GM23248 (cell line): ENCODE data around the gene CHCHD2. TPM values are rescaled to one million over a fixed set of nuclear protein-coding genes. Genes with fewer than 3 reads are reported as not detected.
A peak's percentile ranks its signal among the peaks of the same experiment; 100 is the strongest.

Source experiments
- DNase-seq: peaks from one replicate; pipeline ENCODE4 v3.0.0-alpha.2; 2015
- H2AFZ ChIP-seq: fragments of 200-600 bp; sonication (generic); 2 replicates; pipeline ENCODE4 v1.6.1; 2016; ENCODE audit warnings: antibody characterized with exemption
- H3F3A ChIP-seq: fragments of 200-600 bp; sonication (generic); 2 replicates; pipeline ENCODE4 v1.6.1; 2016; ENCODE audit warnings: mild to moderate bottlenecking, antibody characterized with exemption, mixed run types; ENCODE audit not compliant: insufficient read depth
- H3K27ac ChIP-seq: fragments of 200-600 bp; sonication (generic); 2 replicates; pipeline ENCODE4 v1.5.1; 2016; ENCODE audit warnings: mild to moderate bottlenecking
- H3K27me3 ChIP-seq: fragments of 200-600 bp; sonication (generic); replicated peaks from 2 replicates; pipeline ENCODE4 v1.6.1; 2016; ENCODE audit warnings: mild to moderate bottlenecking; ENCODE audit not compliant: insufficient read depth
- H3K36me3 ChIP-seq: fragments of 200-600 bp; sonication (generic); 2 replicates; pipeline ENCODE4 v1.6.1; 2016; ENCODE audit warnings: low read depth, mild to moderate bottlenecking
- H3K4me1 ChIP-seq: fragments of 200-600 bp; sonication (generic); 2 replicates; pipeline ENCODE4 v1.6.1; 2016; ENCODE audit warnings: mild to moderate bottlenecking; ENCODE audit not compliant: insufficient read depth
- H3K4me2 ChIP-seq: fragments of 200-600 bp; sonication (generic); one replicate; pipeline ENCODE4 v1.6.1; 2016; ENCODE audit warnings: mild to moderate bottlenecking; ENCODE audit not compliant: unreplicated experiment
- H3K4me3 ChIP-seq: fragments of 200-600 bp; sonication (generic); 2 replicates; pipeline ENCODE4 v1.5.1; 2016; ENCODE audit warnings: mild to moderate bottlenecking
- H3K79me2 ChIP-seq: fragments of 200-600 bp; sonication (generic); 2 replicates; pipeline ENCODE4 v1.6.1; 2016; ENCODE audit warnings: mild to moderate bottlenecking; ENCODE audit not compliant: insufficient read depth
- H3K9ac ChIP-seq: fragments of 200-600 bp; sonication (generic); 2 replicates; pipeline ENCODE4 v1.6.1; 2016; ENCODE audit warnings: mild to moderate bottlenecking
- H3K9me2 ChIP-seq: fragments of 200-600 bp; sonication (generic); 2 replicates; pipeline ENCODE4 v1.6.1; 2016; ENCODE audit warnings: mixed run types, mild to moderate bottlenecking, moderate library complexity; ENCODE audit not compliant: insufficient read depth
- H3K9me3 ChIP-seq: fragments of 200-600 bp; sonication (generic); one replicate; pipeline ENCODE4 v1.6.1; 2017; ENCODE audit warnings: low read depth
- H4K20me1 ChIP-seq: fragments of 200-600 bp; sonication (generic); 2 replicates; pipeline ENCODE4 v1.6.0; 2016; ENCODE audit not compliant: insufficient read depth
- EZH2 ChIP-seq: fragments of 200-600 bp; sonication (generic); IDR thresholded peaks from 2 replicates; pipeline ENCODE4 v1.6.1; 2018; ENCODE audit warnings: antibody characterized with exemption, mild to moderate bottlenecking; ENCODE audit not compliant: insufficient read depth, poor library complexity, severe bottlenecking
- EZH2phosphoT487 ChIP-seq: fragments of 200-600 bp; sonication (generic); IDR thresholded peaks from 2 replicates; pipeline ENCODE4 v1.6.1; 2018; ENCODE audit warnings: antibody characterized with exemption, moderate library complexity, mild to moderate bottlenecking, low read depth; ENCODE audit not compliant: insufficient read depth
- WGBS, 2 experiments: methylation state at CpG; one replicate each; pipeline ENCODE4 v1.1.6; 2015 to 2017; ENCODE audit warnings: low lambda C conversion rate in 2 of 2, low coverage in 1 of 2; ENCODE audit errors: missing lambda C conversion rate in 2 of 2; 5-methylcytosine and 5-hydroxymethylcytosine counted together
- in situ Hi-C: fragments of 300-500 bp; cut with MboI; formaldehyde crosslinking; loops from 2 replicates; pipeline ENCODE4 v1.15.0; 2020
- polyA plus RNA-seq: library from polyadenylated mRNA; unstranded; fragments of >200 nt; fragmentation: Nextera tagmentation; extraction: Ambion mirVana; gene quantifications from 2 replicates; pipeline ENCODE4 v1.2.1, GENCODE V29; 2016
- total RNA-seq: library from RNA; depleted of rRNA; stranded (reverse); fragments of >200 nt; shearing (Covaris generic); gene quantifications from 2 replicates; pipeline ENCODE4 v1.2.3, GENCODE V29; 2014

CHCHD2 gene
- total and polyA plus RNA-seq, 2 experiments from 2014 or later: 307 to 511 TPM

GRCh38 chr7:56063882-56064625 lies 42.2 kb downstream of the CHCHD2 start, which contains the start of gene SUMF2:
Gene SUMF2, plus strand, starts transcription at chr7:56064286. Its CDS starts 26 bp downstream, at chr7:56064312.
- H2AFZ ChIP-seq: peak within 1 kb of the TSS; percentile 88
- H3K4me2 ChIP-seq: peak within 1 kb of the TSS; percentile 93
- no peaks in the 10 kb centered on the region for H3K9me2 ChIP-seq
- TF ChIP-seq EZH2 (no peak), EZH2phosphoT487 (no peak)
- DNase-seq: peak; percentile 96
- in situ Hi-C loops: loop anchor here (25.0 kb wide), 1 partner anchor 1302 kb away; the partner anchor contains the start of gene SEC61G
- H3K9me3 ChIP-seq: no peaks in the 10 kb centered on the region
- no peaks in the 10 kb centered on the region for H4K20me1 ChIP-seq
- H3K27ac ChIP-seq: peak within 1 kb of the TSS; percentile 86
- peak within 1 kb of the TSS; percentile 89 for H3K4me3 ChIP-seq
- peaks cover 24% of the 10 kb centered on the region; the same call in 1 of the 2 replicates for H3K36me3 ChIP-seq
- no peaks in the 10 kb centered on the region for H3K27me3 ChIP-seq
- peaks cover 49% of the 10 kb centered on the region for H3F3A ChIP-seq
- peak within 1 kb of the TSS; percentile 91 for H3K9ac ChIP-seq
- WGBS, 2 experiments: 1% methylated on average over 45 to 47 of the region's 49 CpGs
- H3K4me1 ChIP-seq: peaks cover 31% of the 10 kb centered on the region
- H3K79me2 ChIP-seq: peaks cover 39% of the 10 kb centered on the region

GRCh38 chr7:56063500-56063881 lies 42.8 kb downstream of the CHCHD2 start:
- TF ChIP-seq EZH2: no peak
- no peak for TF ChIP-seq EZH2phosphoT487
- Histone ChIP-seq H4K20me1 (no peaks in the 10 kb centered on the region), H2AFZ (peak overlapping the region; percentile 88; the same call in 1 of the 2 replicates), H3K27me3 (no peaks in the 10 kb centered on the region), H3K27ac (peak overlapping the region; percentile 86), H3K4me1 (peaks cover 31% of the 10 kb centered on the region), H3K9me2 (no peaks in the 10 kb centered on the region), H3K4me3 (peak overlapping the region; percentile 89; the same call in 1 of the 2 replicates), H3K36me3 (peaks cover 26% of the 10 kb centered on the region), H3K9ac (peak overlapping the region; percentile 91), H3K4me2 (peak overlapping the region; percentile 93), H3F3A (peaks cover 51% of the 10 kb centered on the region), H3K9me3 (no peaks in the 10 kb centered on the region), H3K79me2 (peaks cover 44% of the 10 kb centered on the region)
- in situ Hi-C loops: loop anchor here (25.0 kb wide), 1 partner anchor 1301 kb away; the partner anchor contains the start of gene SEC61G
- 69 to 71% methylated on average over 7 of the region's 7 CpGs for WGBS, 2 experiments
- no peak for DNase-seq

DNA sequence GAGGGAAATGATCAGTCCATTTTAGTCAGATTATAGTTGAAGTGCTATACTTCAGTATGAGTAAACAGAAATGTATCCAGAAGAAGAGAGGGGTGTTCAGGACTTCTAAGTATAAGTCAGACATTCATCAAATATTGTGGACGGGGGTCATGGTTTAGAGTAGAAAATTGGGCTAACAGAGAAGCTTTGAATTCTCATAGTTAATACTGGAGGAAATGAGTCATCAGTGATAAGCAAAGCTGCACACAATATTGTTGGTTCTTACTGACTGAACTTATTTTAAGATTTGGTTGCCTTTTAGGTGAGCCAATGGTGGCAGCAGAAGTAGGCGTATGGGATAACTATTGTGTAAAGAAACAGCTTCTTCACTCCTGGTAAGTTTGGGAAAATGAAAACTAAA lies 43.9 kb downstream of the CHCHD2 start:
- no peaks in the 10 kb centered on the region for H3K9me3 ChIP-seq
- peaks cover 37% of the 10 kb centered on the region for H3K36me3 ChIP-seq
- H3K4me2 ChIP-seq: peak overlapping the region; percentile 62
- H3K79me2 ChIP-seq: peaks cover 52% of the 10 kb centered on the region
- TF ChIP-seq EZH2 (no peak), EZH2phosphoT487 (no peak)
- H3K4me1 ChIP-seq: peaks cover 31% of the 10 kb centered on the region
- H3K4me3 ChIP-seq: no peak overlapping the region
- no peaks in the 10 kb centered on the region for H3K9me2 ChIP-seq
- no peaks in the 10 kb centered on the region for H4K20me1 ChIP-seq
- H2AFZ ChIP-seq: no peak overlapping the region
- H3K9ac ChIP-seq: peak overlapping the region; percentile 17; the same call in 1 of the 2 replicates
- peaks cover 63% of the 10 kb centered on the region for H3F3A ChIP-seq
- H3K27me3 ChIP-seq: no peaks in the 10 kb centered on the region
- 37 to 40% methylated on average over 2 of the region's 2 CpGs for WGBS, 2 experiments
- peak; percentile 75 for DNase-seq
- in situ Hi-C loops: loop anchor here (25.0 kb wide), 1 partner anchor 1300 kb away; the partner anchor contains the start of gene SEC61G
- H3K27ac ChIP-seq: peak overlapping the region; percentile 86

- Histone ChIP-seq H3K9me3 (no peaks in the 10 kb centered on the region), H3K4me1 (peaks cover 8% of the 10 kb centered on the region), H3K79me2 (peaks cover 92% of the 10 kb centered on the region), H3K4me3 (no peak overlapping the region), H3F3A (peaks cover 57% of the 10 kb centered on the region), H3K9me2 (no peaks in the 10 kb centered on the region), H4K20me1 (no peaks in the 10 kb centered on the region), H3K4me2 (peak overlapping the region; percentile 66), H3K27me3 (no peaks in the 10 kb centered on the region), H2AFZ (no peak overlapping the region), H3K27ac (no peak overlapping the region), H3K9ac (peak overlapping the region; percentile 95; the same call in 1 of the 2 replicates), H3K36me3 (peaks cover 47% of the 10 kb centered on the region)
- in situ Hi-C loops: loop anchor here (25.0 kb wide), 1 partner anchor 1292 kb away; the partner anchor contains the start of gene SEC61G
- no peak for TF ChIP-seq EZH2phosphoT487
- TF ChIP-seq EZH2: no peak
- WGBS, 2 experiments: 72 to 85% methylated on average over 2 of the region's 2 CpGs
- no peak for DNase-seq
Observed at GRCh38 chr7:56053993-56054392, 52.3 kb downstream of the CHCHD2 start.
